Islet of Langerhans (tissue), 1 donor: Measurements from ENCODE around the gene COA8.
"Not testable (repeated sequence)": the region's sequence is repeated elsewhere in the genome, so short reads cannot be mapped to it uniquely, and the experiment has no call there.

Source experiments
- FAIRE-seq: peaks from one replicate; lab custom pipeline; 2011; peaks lifted over from hg19 to GRCh38; lab: Jason Lieb, UNC

Gene COA8

GRCh38 chr14:103576371-103577024, 13.7 kb downstream of the COA8 start:
- peak; percentile 21 for FAIRE-seq

- FAIRE-seq: no peak
Observed at GRCh38 chr14:103578401-103579075, 15.8 kb downstream of the COA8 start.

- no peak for FAIRE-seq
Observed at GRCh38 chr14:103581206-103581605, 18.4 kb downstream of the COA8 start.

- no peak for FAIRE-seq
Observed at GRCh38 chr14:103581954-103582703, 19.4 kb downstream of the COA8 start.

GRCh38 chr14:103584326-103584915, 21.7 kb downstream of the COA8 start:
- no peak for FAIRE-seq

- FAIRE-seq: no peak
Observed at GRCh38 chr14:103593577-103593976, 30.8 kb downstream of the COA8 start.

GRCh38 chr14:103594265-103594664, 31.5 kb downstream of the COA8 start:
- FAIRE-seq: no peak

- no peak for FAIRE-seq
Observed at GRCh38 chr14:103597623-103598377, 35.0 kb downstream of the COA8 start.

- no peak for FAIRE-seq
Observed at GRCh38 chr14:103600503-103600902, 37.7 kb downstream of the COA8 start.

- no peak for FAIRE-seq
Observed at GRCh38 chr14:103604620-103605019, 41.9 kb downstream of the COA8 start.

- FAIRE-seq: no peak
Observed at GRCh38 chr14:103606963-103607668, 44.4 kb downstream of the COA8 start.

- FAIRE-seq: no peak
Observed at GRCh38 chr14:103607822-103608221, 45.1 kb downstream of the COA8 start.

- not testable (repeated sequence) for FAIRE-seq
Observed at GRCh38 chr14:103609081-103609480, 46.3 kb downstream of the COA8 start.

- no peak for FAIRE-seq
Observed at GRCh38 chr14:103611215-103611614, 48.5 kb downstream of the COA8 start.

- FAIRE-seq: no peak
Observed at GRCh38 chr14:103613517-103613916, 50.8 kb downstream of the COA8 start.

- no peak for FAIRE-seq
Observed at GRCh38 chr14:103616635-103617300, 54.0 kb downstream of the COA8 start.

- FAIRE-seq: no peak
Observed at GRCh38 chr14:103619057-103619456, 56.3 kb downstream of the COA8 start.

GRCh38 chr14:103621860-103622259, 59.1 kb downstream of the COA8 start:
- no peak for FAIRE-seq

- no peak for FAIRE-seq
Observed at GRCh38 chr14:103623308-103623707, 60.5 kb downstream of the COA8 start.

GRCh38 chr14:103623883-103624482, 61.2 kb downstream of the COA8 start:
- no peak for FAIRE-seq

GRCh38 chr14:103624860-103625259, 62.1 kb downstream of the COA8 start:
- FAIRE-seq: no peak
